Natural killer cell (primary cell): ENCODE results near the gene NRARP. TPM values are rescaled to one million over a fixed set of nuclear protein-coding genes. Genes with fewer than 3 reads are reported as not detected.

Source experiments
- ATAC-seq, 3 donors: fragments of 150-1000 bp in 2 of 3; fragments of 200-7000 bp in 1 of 3; cut with Tn5 transposase; 1 replicate in 1 of 3; 2 replicates in 2 of 3; pipeline ENCODE4 v1.10.0; 2021; ENCODE audit warnings: mild to moderate bottlenecking in 2 of 3, moderate library complexity in 2 of 3
- DNase-seq, 2 donors: peaks; one replicate each; pipeline versions ENCODE4 v3.0.0 to v3.0.0-alpha.2; 2013 to 2021; ENCODE audit warnings: mixed read lengths in 1 of 2
- H3K27ac ChIP-seq: one replicate; pipeline ENCODE4 v1.5.1; 2013; ENCODE audit warnings: mild to moderate bottlenecking, low read length
- H3K27me3 ChIP-seq: one replicate; pipeline ENCODE4 v1.6.1; 2013; ENCODE audit warnings: low read length; ENCODE audit not compliant: control insufficient read depth, insufficient read depth
- H3K36me3 ChIP-seq: one replicate; pipeline ENCODE4 v1.6.1; 2013; ENCODE audit warnings: low read length; ENCODE audit not compliant: control insufficient read depth, insufficient read depth
- H3K4me1 ChIP-seq: one replicate; pipeline ENCODE4 v1.6.1; 2013; ENCODE audit warnings: low read length; ENCODE audit not compliant: control insufficient read depth, insufficient read depth
- H3K4me3 ChIP-seq: one replicate; pipeline ENCODE4 v1.5.1; 2013; ENCODE audit warnings: low read length
- H3K9me3 ChIP-seq: one replicate; pipeline ENCODE4 v1.6.1; 2013; ENCODE audit warnings: low read length; ENCODE audit not compliant: control insufficient read depth, insufficient read depth
- H3K27ac Mint-ChIP-seq, 2 donors: one replicate each; pipeline ENCODE4 v1.8.0; 2022; ENCODE audit warnings: mild to moderate bottlenecking in 2 of 2, mixed read lengths in 2 of 2, moderate library complexity in 1 of 2
- H3K27me3 Mint-ChIP-seq, 2 donors: one replicate each; pipeline ENCODE4 v1.8.0; 2022; ENCODE audit warnings: low read depth in 2 of 2, mixed read lengths in 2 of 2
- H3K36me3 Mint-ChIP-seq: one replicate; pipeline ENCODE4 v1.8.0; 2022; ENCODE audit warnings: mixed read lengths
- H3K4me1 Mint-ChIP-seq, 2 donors: one replicate each; pipeline ENCODE4 v1.8.0; 2022; ENCODE audit warnings: mixed read lengths in 2 of 2
- H3K4me3 Mint-ChIP-seq: one replicate; pipeline ENCODE4 v1.8.0; 2022; ENCODE audit warnings: mild to moderate bottlenecking, moderate library complexity, mixed read lengths
- H3K9me3 Mint-ChIP-seq, 2 donors: one replicate each; pipeline ENCODE4 v1.8.0; 2022; ENCODE audit warnings: mixed read lengths in 2 of 2
- WGBS: methylation state at CpG from one replicate; pipeline ENCODE4 v1.1.7; 2013; ENCODE audit warnings: missing lambda C conversion rate; ENCODE audit not compliant: insufficient coverage; 5-methylcytosine and 5-hydroxymethylcytosine counted together
- intact Hi-C: fragments of 100-400 bp; cut with micrococcal nuclease; formaldehyde crosslinking; loops from one replicate; pipeline ENCODE4 v1.14.2; 2022
- total RNA-seq, 4 donors: library from RNA; stranded (reverse); fragments of 120-200 nt in 1 of 4; gene quantifications; one replicate each; pipeline versions ENCODE4 v1.2.3 to v1.2.4, GENCODE V29; 2013 to 2022
- TF ChIP-seq, protein P1 (sequence below): fragments of 200-600 bp; IDR thresholded peaks from one replicate; pipeline ENCODE4 v1.8.0; 2022; ENCODE audit warnings: antibody characterized with exemption

NRARP gene
- total RNA-seq, 3 donors from 2014 or later (not counting 1 experiment from before 2014, with no cell fraction given), result 0.88 to 2.3 (median 1.2) TPM

DNA sequence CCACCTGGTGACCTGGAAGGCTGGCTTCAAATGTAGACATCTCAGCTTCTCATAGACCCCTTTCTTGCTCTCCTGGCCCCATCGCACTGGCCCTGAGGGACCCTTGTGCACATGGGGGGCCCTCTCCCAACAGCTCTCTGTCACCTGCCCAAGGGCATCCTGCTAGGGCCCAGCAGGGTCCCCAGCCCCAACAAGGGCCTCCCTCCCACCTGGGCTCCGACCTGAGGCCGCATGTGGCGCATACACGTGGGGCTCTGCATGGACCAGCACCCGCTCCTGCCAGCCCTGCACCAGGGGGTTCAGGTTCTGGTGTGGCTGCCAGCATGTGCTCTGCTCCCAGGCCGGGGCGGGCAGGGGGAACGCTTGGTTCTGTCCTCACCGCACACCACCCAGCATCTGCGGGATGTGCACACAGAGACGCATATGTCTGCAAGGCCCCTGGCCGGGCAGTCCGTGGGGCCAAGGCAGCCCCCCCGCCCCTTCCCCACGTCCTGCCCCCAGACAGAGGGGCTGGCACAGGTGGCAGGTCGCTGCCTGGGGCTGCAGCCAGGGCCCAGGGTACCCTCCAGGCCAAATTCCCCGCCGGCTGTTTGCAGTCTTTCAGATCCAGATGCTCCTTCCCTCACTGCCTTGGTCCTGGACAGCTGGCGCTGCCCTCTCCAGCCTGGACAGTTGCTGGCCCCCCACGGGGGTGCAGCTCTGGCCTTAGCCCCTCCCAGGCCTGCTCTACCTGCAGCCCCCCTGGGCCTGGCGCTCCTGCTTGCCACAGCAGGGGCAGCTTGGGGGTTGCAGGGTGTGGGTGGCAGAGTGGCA lies 17.9 kb upstream of the NRARP start:
- Histone ChIP-seq H3K4me3 (no peak overlapping the region), H3K9me3 (no peaks in the 10 kb centered on the region), H3K27ac (peak overlapping the region; percentile 17), H3K36me3 (no peaks in the 10 kb centered on the region), H3K4me1 (peaks cover 34% of the 10 kb centered on the region), H3K27me3 (peaks cover 5% of the 10 kb centered on the region)
- peak overlapping the region; percentile 75 for H3K4me3 Mint-ChIP-seq
- no peaks in the 10 kb centered on the region for H3K9me3 Mint-ChIP-seq
- peak overlapping the region; percentile 60 to 93 for H3K27ac Mint-ChIP-seq
- TF ChIP-seq, protein P1, sequence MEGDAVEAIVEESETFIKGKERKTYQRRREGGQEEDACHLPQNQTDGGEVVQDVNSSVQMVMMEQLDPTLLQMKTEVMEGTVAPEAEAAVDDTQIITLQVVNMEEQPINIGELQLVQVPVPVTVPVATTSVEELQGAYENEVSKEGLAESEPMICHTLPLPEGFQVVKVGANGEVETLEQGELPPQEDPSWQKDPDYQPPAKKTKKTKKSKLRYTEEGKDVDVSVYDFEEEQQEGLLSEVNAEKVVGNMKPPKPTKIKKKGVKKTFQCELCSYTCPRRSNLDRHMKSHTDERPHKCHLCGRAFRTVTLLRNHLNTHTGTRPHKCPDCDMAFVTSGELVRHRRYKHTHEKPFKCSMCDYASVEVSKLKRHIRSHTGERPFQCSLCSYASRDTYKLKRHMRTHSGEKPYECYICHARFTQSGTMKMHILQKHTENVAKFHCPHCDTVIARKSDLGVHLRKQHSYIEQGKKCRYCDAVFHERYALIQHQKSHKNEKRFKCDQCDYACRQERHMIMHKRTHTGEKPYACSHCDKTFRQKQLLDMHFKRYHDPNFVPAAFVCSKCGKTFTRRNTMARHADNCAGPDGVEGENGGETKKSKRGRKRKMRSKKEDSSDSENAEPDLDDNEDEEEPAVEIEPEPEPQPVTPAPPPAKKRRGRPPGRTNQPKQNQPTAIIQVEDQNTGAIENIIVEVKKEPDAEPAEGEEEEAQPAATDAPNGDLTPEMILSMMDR, result no peak
- H3K4me1 Mint-ChIP-seq, result peaks cover 5 to 16% of the 10 kb centered on the region in 2 donors
- intact Hi-C loops, result no loop called here
- ATAC-seq (no peak), DNase-seq (no peak)
- H3K36me3 Mint-ChIP-seq, result no peaks in the 10 kb centered on the region
- WGBS, result 78% methylated on average over 22 of the region's 22 CpGs
- H3K27me3 Mint-ChIP-seq, result no peaks in the 10 kb centered on the region

DNA sequence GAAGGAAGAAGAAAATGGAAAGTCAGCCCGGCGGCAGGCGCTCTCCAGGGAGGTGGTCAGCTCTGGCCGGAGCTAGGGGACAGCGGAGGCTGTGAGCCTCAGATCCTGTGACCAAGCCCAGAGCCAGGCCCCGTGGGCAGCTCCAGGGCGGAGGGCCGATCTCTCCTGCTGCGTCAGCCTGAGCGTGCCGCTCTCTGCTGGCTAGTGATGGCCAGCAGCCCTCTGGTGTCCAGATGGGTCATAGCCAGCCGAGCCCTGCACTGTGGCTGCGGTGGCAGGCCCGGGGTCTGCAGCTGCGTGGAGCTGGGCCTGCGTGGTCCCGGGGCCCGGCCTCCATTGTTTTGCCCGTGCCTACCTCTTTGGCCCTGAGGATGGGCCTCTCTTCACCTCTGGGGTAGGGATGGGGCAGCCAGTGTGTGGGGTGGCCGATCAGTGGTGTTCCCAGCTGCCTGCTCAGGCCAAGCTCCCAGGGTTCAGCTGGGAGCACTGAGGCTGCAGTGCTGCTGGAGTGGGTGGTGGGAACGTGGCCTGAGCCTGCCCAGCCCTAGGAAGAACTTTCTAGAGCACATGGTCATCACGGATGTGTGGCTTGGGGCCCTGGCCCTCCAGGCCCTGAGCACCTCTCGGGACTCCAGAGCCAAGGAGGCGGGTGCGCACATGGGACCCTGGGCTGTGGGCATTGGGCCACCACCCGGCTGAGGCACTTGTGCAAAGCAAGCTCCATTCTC lies 17.1 kb upstream of the NRARP start:
- DNase-seq, result no peak
- WGBS, result 93% methylated on average over 26 of the region's 26 CpGs
- H3K27me3 Mint-ChIP-seq, result no peaks in the 10 kb centered on the region

DNA sequence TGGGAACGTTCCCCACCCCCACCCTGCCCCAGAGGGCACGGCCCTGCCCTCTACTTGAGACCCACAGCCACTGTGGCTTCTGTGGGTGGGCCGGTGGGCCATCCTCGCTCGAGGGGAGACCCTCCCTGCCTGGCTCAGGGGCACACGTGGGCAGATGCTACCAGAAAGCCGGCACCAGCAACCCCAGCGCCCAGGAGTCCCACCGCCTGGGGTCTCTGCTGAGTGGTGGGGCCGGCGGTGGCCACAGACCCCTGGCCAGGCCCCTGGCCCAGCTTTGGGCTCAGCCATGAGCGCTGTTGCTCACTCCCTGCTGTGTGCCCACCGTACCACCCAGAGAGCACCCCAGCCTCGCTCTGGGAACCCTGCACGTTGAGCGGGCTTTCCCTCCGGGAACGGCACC lies 16.5 kb upstream of the NRARP start:
- Mint-ChIP-seq H3K27me3 (no peaks in the 10 kb centered on the region), H3K9me3 (no peaks in the 10 kb centered on the region), H3K4me3 (no peak overlapping the region), H3K36me3 (no peaks in the 10 kb centered on the region), H3K4me1 (peaks cover 5 to 16% of the 10 kb centered on the region in 2 donors), H3K27ac (no peak overlapping the region)
- no peak overlapping the region for H3K27ac ChIP-seq
- no peaks in the 10 kb centered on the region for H3K9me3 ChIP-seq
- H3K4me1 ChIP-seq, result peaks cover 34% of the 10 kb centered on the region
- ATAC-seq (no peak), DNase-seq (no peak)
- intact Hi-C loops, result no loop called here
- TF ChIP-seq, protein P1, result no peak
- WGBS, result 83% methylated on average over 18 of the region's 18 CpGs
- no peak overlapping the region for H3K4me3 ChIP-seq
- peaks cover 5% of the 10 kb centered on the region for H3K27me3 ChIP-seq
- H3K36me3 ChIP-seq, result no peaks in the 10 kb centered on the region

More for the DNA sequence above, 17.1 kb upstream of the NRARP start:
- no peak for ATAC-seq
- peaks cover 5% of the 10 kb centered on the region for H3K27me3 ChIP-seq
- Mint-ChIP-seq H3K4me3 (no peak overlapping the region), H3K4me1 (peaks cover 5 to 16% of the 10 kb centered on the region in 2 donors), H3K36me3 (no peaks in the 10 kb centered on the region), H3K9me3 (no peaks in the 10 kb centered on the region), H3K27ac (peak overlapping the region in 1 of 2 donors; percentile 33)
- H3K4me3 ChIP-seq, result no peak overlapping the region
- H3K4me1 ChIP-seq, result peaks cover 34% of the 10 kb centered on the region
- H3K36me3 ChIP-seq, result no peaks in the 10 kb centered on the region
- no peaks in the 10 kb centered on the region for H3K9me3 ChIP-seq
- TF ChIP-seq, protein P1, result no peak
- no peak overlapping the region for H3K27ac ChIP-seq
- intact Hi-C loops, result no loop called here
